ENCODE results near the gene STXBP6. TPM values are rescaled to one million over a fixed set of nuclear protein-coding genes. Genes with fewer than 3 reads are reported as not detected.

The STXBP6 gene
- total and polyA plus RNA-seq, 2 of the 13 experiments (the other 11 are each of a cell fraction or from before 2014, with no cell fraction given), result 35.3 to 42.8 TPM

GRCh38 chr14:24885410-24885913, 164.5 kb downstream of the STXBP6 start (continued):
- TF ChIP-seq ADNP (CRISPR knock-in tag; IDR thresholded peaks at IDR 0.05) (no peak; the same call in 1 of the 2 replicates), ARNT (IDR thresholded peaks at IDR 0.05) (no peak), ZNF562 (CRISPR knock-in tag; IDR thresholded peaks at IDR 0.05; ENCODE audit: borderline replicate concordance) (no peak), THRA (CRISPR knock-in tag; IDR thresholded peaks at IDR 0.05; ENCODE audit: borderline replicate concordance) (peak; percentile 68; the same call in 1 of the 2 replicates), ZNF790 (CRISPR knock-in tag; IDR thresholded peaks at IDR 0.05; ENCODE audit: borderline replicate concordance) (no peak), KLF6 (CRISPR knock-in tag; IDR thresholded peaks at IDR 0.05) (no peak), SOX5 (CRISPR knock-in tag; IDR thresholded peaks at IDR 0.05; ENCODE audit: borderline replicate concordance) (peak; percentile 94), SRSF4 (IDR thresholded peaks at IDR 0.05; ENCODE audit: low read depth, low read length, poor library complexity, severe bottlenecking) (no peak), HMG20B (CRISPR knock-in tag; conservative IDR thresholded peaks at IDR 0.05) (peak; percentile 67; the same call in 1 of the 2 replicates), ZNF841 (CRISPR knock-in tag; IDR thresholded peaks at IDR 0.05; ENCODE audit: borderline replicate concordance) (no peak), SPEN (CRISPR knock-in tag; IDR thresholded peaks at IDR 0.05; ENCODE audit: low read depth) (no peak), ZNF749 (CRISPR knock-in tag; IDR thresholded peaks at IDR 0.05; ENCODE audit: borderline replicate concordance) (no peak), ATF7-NPFF (CRISPR knock-in tag; IDR thresholded peaks at IDR 0.05; ENCODE audit: low read depth) (no peak), ZNF572 (CRISPR knock-in tag; IDR thresholded peaks at IDR 0.05) (no peak), ZNF260 (CRISPR knock-in tag; IDR thresholded peaks at IDR 0.05; ENCODE audit: borderline replicate concordance, low read depth) (no peak), LCORL (IDR thresholded peaks at IDR 0.05) (no peak), LCORL (CRISPR knock-in tag; IDR thresholded peaks at IDR 0.05) (no peak), GPN1 (CRISPR knock-in tag; IDR thresholded peaks at IDR 0.05; ENCODE audit: borderline replicate concordance) (no peak), ZNF816 (CRISPR knock-in tag; IDR thresholded peaks at IDR 0.05; ENCODE audit: borderline replicate concordance) (no peak), ZNF414 (CRISPR knock-in tag; IDR thresholded peaks at IDR 0.05) (no peak), RAD21 (CRISPR knock-in tag; IDR thresholded peaks at IDR 0.05) (no peak), ZNF431 (CRISPR knock-in tag; IDR thresholded peaks at IDR 0.05; ENCODE audit: borderline replicate concordance, low read depth) (no peak), ZNF775 (CRISPR knock-in tag; IDR thresholded peaks at IDR 0.05; ENCODE audit: borderline replicate concordance) (no peak), KDM5B (CRISPR knock-in tag; IDR thresholded peaks at IDR 0.05; ENCODE audit: borderline replicate concordance) (no peak), POLR2A (IDR thresholded peaks at IDR 0.05; ENCODE audit: insufficient read depth in 1 of 2, low read depth in 2 of 2, low read length in 2 of 2) (no peak), ZNF34 (CRISPR knock-in tag; IDR thresholded peaks at IDR 0.05; ENCODE audit: borderline replicate concordance) (no peak), MNT (IDR thresholded peaks at IDR 0.05) (peak; percentile 41; the same call in 1 of the 2 replicates), GZF1 (CRISPR knock-in tag; IDR thresholded peaks at IDR 0.05) (no peak), ZNF703 (CRISPR knock-in tag; IDR thresholded peaks at IDR 0.05; ENCODE audit: borderline replicate concordance) (no peak), ZNF549 (CRISPR knock-in tag; IDR thresholded peaks at IDR 0.05) (no peak), CBFB (CRISPR knock-in tag; IDR thresholded peaks at IDR 0.05) (no peak), KLF11 (CRISPR knock-in tag; IDR thresholded peaks at IDR 0.05) (no peak)

Data from HepG2 (cell line).